Measurements from ENCODE around the gene SLITRK3. TPM values are rescaled to one million over a fixed set of nuclear protein-coding genes. Genes with fewer than 3 reads are reported as not detected.

Gene SLITRK3, protein sequence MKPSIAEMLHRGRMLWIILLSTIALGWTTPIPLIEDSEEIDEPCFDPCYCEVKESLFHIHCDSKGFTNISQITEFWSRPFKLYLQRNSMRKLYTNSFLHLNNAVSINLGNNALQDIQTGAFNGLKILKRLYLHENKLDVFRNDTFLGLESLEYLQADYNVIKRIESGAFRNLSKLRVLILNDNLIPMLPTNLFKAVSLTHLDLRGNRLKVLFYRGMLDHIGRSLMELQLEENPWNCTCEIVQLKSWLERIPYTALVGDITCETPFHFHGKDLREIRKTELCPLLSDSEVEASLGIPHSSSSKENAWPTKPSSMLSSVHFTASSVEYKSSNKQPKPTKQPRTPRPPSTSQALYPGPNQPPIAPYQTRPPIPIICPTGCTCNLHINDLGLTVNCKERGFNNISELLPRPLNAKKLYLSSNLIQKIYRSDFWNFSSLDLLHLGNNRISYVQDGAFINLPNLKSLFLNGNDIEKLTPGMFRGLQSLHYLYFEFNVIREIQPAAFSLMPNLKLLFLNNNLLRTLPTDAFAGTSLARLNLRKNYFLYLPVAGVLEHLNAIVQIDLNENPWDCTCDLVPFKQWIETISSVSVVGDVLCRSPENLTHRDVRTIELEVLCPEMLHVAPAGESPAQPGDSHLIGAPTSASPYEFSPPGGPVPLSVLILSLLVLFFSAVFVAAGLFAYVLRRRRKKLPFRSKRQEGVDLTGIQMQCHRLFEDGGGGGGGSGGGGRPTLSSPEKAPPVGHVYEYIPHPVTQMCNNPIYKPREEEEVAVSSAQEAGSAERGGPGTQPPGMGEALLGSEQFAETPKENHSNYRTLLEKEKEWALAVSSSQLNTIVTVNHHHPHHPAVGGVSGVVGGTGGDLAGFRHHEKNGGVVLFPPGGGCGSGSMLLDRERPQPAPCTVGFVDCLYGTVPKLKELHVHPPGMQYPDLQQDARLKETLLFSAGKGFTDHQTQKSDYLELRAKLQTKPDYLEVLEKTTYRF
- 0.16 TPM for total RNA-seq

DNA sequence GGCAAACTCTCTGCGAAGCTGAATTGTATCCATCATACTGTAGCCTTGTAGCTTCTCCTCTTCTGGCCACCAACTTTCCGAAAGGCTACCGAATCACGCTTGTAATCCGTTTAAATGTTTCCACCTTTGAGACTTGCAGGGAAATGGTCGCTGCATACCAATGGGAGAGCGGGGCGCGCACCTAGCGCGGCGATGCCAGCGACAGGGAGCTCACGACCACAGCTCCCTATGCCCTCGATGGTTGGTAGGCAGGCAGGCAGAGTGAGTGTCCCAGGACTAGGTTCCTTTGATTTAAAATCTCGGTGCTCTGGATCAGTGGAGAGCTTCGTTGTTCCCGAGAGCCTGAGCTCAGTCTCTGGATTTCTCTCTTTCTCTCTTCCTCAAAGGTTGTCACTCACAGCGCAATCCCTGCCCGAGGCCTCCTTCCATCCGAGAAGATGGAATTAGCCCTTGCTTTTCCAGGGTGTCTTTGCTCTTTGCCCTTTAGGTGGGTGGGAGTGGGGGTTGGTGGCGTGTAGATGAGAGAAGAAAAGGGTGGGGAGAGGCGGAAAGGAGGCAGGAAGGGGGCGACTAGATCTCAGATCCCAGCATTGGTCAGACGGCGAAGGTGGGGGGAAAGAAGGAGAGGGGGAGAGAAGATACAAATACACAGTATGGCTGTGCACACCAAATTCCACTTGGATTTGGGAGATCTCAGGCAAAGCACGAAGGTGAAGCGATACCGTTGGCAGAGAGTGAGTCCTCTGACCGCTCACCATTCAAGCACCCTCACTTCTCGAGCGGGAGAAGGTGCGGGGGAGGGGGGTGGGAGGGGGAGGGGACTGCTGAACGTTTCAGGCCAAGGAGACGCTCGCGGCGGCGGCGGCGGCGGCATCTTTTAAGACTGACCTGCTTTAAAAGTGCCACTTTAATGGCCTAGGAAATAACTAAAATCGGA, at the start of gene SLITRK3:
TSS of gene SLITRK3 (minus strand) at position 745 of the 937 bp plus-strand sequence. CDS start 5,554 bp downstream, outside the sequence.
- ATAC-seq = no peak

DNA sequence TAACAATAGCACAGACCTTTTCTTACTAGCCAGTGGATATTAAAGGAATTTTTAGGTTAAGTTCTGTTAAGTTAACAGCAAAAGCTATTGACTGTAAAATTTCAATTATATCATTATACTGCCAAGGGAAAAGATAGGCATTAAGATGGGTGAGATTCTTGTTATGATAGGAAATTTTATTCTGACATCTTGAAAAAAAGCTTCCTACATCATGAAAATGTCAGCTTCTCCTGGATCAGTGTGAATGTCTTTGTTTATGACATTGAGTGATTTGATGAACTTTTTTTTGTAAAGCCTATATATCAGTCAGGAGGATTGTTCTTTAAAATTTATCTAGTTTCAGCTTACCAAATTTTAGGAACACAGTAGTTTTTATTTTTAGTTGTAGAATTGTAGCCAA, 47.4 kb upstream of the SLITRK3 start:
- ATAC-seq = no peak

DNA sequence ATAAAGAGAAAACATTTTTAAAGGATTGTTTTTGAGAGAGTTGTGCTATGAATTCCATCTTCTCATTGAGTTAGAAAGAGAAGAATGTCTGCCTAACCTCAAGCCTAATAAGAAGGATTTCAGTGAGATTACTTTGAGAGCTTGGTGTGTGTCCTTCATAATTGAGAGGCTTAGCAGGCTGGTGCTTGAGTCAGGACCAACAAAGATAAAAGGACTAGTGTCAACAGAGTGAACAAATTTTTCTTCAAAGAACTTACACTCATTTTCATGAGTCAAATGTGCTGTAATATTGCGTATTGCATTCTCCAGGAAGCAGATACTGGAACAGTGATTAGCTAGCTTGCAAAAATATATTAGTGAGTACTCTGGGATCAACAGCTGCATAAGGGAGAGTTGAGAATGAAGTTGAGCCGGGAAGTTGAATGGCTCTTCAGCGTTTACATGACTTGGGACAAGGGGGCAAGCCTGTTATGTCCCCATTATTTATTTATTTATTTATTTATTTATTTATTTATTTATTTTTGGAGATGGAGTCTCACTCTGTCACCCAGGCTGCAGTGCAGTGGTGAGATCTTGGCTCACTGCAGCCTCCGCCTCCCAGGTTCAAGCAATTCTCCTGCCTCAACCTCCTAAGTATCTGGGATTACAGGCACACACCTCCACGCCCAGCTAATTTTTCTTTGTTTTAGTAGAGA, 37.5 kb upstream of the SLITRK3 start:
- peak; percentile 90 for ATAC-seq

DNA sequence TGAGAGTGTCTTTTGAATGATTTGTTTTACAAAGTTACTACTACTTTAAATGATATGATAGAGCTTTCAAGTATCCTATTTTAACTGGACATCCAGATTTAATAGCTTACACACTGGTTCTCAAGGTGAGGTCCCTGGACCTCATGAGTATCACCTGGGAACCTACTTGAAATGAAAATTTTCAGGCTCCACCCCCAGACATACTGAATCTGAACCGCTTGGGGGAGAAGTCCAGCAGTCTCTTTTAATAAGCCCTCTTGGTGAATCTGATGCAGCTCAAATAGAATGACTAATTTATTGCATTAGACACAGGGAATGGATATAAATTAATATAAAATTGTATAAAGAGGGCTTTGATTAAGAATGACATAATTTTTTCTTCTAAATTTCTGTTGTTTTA, 29.4 kb upstream of the SLITRK3 start:
- ATAC-seq = no peak

DNA sequence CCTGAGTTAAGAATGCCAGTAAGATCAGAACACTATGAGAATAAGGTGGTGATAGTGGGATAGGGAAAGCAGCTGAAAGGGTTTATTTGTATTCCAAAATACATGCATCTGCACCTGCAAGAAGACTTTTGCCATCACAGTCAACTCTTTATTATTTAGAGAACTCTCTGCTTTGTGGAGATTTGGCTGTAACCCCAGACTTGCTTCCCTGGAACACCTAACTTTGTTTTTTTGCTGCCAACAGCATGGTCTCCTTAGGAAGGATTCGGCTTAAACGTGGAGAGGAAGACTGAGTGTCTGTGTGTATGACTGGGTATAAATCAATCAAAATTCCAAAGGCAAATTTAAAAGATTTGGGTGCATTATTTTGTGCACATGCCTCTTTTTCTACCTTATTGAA, 21.6 kb upstream of the SLITRK3 start:
- no peak for ATAC-seq

DNA sequence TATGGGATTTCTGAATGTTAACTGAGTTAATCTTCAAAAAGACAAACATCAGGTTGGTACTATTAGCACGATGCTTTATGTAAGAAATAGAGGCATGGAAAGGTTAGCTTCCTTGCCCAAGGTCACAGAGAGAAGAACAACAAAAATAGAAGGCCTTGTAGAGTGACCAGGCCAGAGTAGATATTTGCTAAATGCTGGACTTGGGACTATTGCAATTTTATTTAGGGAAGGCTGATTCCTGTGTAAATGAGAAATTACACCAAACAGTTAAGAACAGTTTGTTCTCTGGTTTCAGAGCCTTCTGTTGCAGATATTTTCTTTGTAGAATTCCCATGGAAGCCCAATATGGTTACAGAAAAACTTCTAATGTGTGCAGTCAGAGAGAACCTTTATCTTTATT, 16.4 kb upstream of the SLITRK3 start:
- no peak for ATAC-seq

DNA sequence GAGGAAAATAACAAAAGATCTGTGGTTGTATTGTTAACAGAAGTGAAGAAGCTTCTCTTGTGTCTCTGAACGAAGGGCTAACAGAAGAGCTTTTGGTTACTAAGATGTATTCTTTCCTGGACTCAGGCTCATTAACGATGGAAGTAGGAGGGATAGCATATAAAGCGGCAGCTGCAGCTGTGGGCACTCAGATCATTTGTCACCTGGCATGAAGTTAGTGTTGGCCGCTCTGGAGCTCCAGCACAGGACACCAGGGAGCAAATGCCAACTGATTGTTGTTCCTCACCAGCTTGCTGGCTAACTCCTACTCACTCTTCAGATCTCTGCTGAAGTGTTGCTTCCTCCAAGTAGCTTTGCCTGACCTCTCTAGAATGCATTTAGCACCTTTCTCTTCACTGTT, 15.5 kb upstream of the SLITRK3 start:
- ATAC-seq = no peak

DNA sequence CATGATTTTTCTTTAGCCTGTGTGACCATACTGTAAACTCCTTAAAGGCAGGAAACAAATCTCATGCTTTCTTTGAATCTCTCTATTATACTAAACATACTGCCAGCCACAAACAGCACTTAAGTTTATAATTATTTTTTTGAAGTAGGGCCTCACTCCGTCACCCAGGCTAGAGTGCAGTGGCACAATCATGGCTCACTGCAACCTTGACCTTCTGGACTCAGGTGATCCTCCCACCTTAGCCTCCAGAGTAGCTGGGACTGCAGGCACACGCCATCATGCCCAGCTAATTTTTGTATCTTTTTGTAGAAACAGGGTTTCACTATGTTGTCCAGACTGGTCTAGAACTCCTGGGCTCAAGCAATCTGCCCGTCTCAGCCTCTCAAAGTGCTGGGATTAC, 14.5 kb upstream of the SLITRK3 start:
- ATAC-seq = no peak

DNA sequence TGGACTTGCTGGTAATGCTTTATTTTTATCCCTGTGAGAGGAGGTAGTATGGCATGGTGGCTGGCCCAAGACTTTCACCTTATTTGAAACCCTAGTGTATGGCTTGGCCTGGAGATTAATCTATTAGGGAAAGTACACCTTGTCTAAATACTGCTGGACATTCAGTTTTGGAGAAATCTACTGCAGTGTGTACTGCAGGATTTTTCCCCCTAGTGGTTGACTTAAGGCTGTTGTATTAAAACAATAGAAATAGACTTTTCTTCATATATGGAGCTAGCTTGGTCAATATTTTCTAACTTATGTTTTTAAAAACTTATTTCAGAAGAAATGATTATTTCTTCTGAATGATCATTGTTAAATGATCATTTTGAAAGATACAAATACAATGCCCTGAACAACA, 13.9 kb upstream of the SLITRK3 start:
- ATAC-seq = no peak

DNA sequence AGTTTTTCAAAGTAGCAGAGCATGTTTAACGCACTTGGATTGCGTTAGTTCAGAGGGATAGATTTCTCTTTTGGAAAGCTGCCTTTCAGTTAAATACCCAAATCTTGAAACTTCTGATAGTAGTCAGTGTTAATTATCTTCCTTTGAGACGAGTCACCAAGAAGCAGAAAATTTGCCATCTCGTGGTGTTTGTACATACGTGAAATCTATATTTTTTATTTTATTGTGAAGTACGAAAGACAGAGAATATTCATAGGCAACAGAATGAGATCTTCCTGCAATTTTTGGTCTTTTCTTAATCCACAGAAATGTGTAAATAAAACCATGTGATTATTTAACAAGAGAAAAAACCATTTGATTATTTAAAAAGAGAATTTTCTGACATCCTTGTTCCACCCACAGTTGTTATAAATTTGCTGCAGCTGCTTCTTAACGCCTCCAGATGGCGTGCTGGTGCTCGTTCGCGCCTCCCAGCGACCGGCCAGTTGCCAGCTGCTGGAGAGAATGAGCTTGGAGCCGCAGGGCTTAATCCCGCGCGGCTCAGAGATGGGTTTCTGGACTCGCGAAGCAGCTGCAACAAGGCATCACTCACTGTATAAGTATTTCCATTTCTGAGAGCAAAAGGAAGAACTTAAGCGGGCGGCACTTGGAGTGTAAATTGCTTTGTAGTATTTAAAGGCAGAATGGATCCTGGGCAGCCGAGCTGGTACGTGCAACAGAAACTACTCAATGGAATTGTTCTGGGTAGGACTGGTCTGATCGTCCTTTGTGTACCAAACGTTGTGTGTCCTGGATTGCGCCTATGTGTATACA, 10.5 kb upstream of the SLITRK3 start:
- peak; percentile 78 for ATAC-seq

DNA sequence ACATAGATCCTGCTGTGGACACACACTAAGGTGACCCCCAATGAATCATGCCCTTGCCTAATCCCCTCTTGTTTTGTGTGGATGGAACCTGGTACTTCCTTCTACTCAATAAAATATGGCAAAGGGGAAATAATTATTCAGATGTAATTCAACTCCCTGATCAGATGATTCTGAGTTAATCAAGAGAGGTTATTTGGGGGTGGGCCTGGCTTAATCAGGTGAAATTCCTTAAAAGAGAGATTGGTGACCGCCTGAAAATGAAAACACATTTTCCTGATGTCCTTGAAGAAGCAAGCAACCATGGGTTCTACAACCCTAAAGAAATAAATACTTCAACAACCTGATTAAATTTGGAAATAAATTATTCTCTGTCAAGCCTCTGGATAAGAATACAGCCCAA, 8.3 kb upstream of the SLITRK3 start:
- no peak for ATAC-seq

DNA sequence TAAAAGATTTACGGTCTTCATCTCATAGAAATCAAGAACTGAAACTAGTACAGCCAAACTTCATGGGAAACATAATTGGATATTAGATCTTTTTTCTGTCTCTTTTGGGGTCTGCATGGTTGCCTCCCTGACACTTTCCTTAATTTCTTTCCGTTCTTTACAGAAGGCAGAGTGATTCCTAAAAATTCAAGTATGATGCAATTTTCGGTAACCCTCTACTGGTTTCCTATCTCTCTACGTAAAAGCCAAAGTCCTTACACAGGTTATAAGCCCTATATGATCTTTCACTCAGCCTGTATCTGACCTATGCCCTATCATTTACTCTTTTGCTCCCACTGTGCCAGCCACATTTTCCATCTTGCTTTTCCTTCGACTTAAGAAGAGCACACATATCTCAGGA, 6.8 kb upstream of the SLITRK3 start:
- no peak for ATAC-seq

DNA sequence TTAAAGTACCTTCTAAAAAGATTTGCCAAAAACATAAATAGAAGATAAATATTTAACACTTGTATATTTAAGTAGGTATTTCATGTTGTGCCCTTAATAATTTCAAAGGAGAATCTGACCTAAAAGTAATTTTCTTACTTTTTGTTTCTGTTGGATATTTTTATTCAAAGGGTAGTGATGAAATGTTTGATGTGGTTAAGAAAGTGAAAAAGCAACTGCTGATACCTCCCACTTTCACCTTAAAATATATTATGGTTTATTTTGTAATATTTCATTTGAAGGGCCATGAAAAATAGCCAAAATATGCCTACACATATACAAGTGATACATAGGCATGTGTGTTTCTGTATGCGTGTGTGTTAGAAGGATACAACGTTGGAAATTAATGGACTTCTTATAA, 5.8 kb upstream of the SLITRK3 start:
- ATAC-seq = no peak

DNA sequence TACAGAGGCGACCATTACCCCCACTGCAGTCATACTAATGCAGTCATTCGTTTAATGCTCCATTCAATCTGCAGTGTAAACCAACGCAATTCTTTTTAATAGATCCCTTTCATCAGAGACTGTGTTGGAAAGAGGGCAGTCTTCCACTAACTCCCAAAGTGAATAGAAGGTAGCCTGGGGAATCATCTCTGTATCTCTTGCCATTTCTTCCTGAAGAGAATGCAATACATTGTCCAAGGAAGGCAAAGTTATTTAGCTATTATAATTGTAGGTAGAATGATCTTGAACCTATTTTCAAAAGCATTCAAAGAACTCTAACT, 1.3 kb upstream of the SLITRK3 start:
- ATAC-seq = no peak

DNA sequence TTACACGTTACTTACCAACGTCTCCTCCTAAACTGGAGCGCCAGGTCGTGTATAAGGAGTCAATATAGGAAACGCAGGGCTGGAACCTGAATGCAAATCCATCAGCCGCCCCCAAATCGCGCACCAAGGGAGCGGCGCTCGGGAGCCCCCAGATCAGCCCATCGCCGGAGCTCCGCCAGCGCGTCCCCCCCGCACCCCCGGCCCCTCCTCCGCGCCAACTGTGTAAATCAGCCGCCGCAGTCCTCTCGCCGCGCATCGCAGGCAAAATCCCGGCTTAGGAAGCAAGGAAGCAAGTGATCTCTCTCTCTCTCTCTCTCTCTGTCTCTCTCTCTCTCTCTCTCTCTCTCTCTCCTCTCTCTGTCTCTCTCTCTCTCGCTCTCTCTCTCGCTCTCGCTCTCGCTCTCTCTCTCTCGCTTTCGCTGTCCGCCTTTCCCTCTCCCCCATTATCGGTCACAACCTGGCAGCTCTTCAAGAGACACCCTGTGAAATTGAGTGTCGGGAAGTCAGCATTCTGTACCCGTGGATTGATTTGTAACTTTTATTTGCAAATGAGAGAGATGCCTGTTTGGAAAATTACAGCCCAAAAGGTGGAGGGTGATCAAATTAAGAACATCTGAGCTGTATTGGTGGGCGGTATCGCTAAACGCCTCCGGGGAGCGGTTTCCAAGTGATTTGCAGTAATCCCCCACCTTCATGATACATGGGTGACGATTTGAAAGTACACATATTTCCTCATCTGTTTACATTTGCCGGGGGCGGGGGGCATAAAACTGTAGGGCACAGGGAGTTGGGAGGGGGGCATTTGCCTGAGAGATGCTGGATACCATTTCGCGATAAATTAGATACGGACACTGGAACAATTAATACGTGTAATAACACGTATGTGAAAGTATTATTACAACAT, 645 bp upstream of the SLITRK3 start:
- ATAC-seq = no peak

DNA sequence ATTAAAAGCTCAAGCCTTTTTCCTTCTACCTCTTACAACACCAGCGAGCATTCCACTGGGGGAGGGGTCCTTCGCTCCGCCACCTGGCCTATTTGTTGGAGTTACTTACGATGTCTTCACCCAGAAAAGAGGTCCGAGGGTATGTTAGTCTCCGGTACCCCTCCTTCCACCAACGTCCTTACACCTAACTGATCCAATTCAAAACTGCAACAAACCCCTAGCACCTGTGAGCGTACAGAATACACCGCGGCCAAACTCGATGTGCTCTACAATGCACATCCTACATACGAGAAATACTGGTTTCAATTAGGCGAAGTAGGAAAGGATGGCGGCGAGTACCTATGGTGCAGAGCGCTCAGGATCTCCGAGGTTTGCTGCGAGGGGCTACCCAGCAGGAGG, 944 bp downstream of the SLITRK3 start:
- no peak for ATAC-seq

DNA sequence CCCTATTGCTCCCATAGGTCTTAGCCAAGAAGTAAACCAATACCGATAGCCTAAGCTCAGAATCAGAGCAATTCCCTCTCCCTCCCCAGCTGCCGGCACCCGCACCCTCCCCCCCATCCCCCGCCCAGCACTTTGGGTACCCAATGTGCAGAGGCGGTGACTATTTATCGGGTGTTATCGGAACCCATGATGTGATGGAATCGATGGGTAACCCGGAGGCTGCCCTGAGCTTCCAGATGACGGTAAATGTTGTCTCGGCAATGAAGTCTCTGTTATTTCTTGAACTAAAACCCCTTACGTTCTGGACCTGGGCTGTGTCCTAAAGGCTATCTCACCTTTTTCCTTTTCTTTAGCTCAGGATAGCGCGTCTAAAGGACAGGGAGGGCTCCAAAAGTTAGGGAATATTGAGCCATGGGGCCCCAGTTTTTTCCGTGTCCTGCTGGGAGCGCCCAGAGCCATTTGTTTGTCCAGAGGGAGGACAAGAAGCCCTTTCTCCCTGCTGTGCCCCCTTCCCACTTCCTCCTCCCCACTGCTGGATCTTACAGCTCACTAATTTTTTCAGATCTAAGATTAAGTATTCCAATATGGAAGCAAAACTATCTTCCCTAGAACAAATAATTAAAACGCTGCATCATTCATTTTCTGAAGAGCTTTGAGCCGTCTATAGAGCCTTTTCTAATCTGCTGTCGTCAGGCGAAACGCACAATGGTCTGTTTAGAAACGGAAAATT, 1.5 kb downstream of the SLITRK3 start:
- ATAC-seq = no peak

DNA sequence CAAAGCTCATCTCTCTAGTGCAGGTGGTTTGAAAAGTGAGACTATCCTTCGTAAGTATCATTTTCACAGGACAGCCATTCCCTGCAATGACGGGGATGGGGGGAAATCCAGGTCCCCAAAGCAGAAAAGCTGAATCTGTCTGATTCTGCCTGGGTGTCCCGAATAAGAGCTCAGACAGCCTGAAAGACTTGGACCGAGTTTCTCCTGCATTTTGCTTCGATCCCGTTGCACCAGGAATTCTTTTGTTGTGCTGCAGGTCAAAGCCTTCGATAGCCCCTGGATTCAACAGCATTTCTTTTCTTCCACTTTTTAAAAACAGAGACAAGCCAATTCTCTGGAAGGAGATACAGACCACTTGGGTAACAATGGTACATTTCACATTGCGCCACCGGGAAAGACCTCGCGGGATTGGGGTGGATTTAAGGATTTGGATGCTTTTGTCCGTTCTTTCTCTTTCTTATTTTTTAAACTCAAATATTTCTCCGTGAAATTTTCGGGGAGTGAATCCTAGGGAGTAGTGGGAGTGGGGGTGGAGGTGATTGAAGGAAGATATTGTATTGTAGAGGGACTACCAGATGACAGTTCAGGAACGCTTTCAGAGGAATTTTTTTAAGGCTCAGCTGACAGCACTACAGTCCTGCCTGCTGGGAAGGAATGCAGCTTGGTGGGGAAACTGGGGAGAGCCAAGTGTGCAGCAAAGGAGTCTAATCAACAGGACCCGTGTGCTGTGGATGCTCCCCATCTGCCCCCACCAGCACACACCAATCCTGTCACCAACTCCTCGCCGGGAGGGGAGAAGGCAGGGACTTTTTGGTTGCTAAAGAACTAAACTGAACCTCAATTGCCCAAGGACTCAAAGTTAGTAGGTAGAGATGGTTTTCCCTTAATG, 2.6 kb downstream of the SLITRK3 start:
- ATAC-seq = no peak

All from esophagus mucosa (tissue), 1 donor.